GM19099 (cell line): ENCODE measurements around the gene ARL8B.

ENCODE experiments used
- POLR2A ChIP-seq: IDR thresholded peaks from 3 replicates; pipeline ENCODE4 v1.6.1; 2011; ENCODE audit warnings: low read depth; ENCODE audit not compliant: insufficient read length; ENCODE audit errors: extremely low read depth

ARL8B gene

DNA sequence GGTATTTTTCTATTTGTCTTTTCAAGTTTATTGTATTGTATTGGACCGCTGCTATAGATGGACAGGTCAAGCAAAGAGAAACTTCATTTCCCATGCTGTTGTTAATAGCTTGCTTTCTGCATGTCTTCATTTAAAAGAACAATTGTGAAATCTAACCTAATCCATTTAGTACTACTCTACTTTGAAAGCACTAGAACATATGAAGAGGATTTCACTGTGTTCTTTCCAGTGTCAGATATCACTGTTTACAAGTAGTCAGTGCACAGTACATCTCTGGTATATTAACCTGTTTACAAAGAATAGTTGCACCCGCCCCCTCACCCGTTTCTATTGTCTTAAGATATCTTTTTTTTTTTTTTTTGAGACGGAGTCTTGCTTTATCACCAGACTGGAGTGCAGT is 43.6 kb downstream of the ARL8B start:
- TF ChIP-seq POLR2A: no peak

DNA sequence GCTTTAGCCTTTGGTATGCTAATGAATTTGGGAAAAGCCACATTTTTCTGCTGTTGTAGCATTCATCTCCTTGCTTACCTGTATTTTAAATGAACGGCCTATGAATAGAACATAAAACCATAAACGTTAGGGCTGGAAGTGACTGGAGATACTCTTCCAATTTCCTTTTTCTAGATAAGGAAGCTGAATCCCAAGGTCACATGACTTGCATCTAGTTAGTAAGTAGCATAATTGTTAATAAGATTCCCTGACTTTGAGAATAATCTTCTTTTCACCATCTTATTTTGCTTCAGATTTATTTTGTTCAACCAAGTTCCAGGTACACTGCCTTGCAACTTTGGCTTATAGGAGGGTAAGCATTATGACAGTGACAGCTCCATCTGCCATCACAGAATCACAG is 44.8 kb downstream of the ARL8B start:
- TF ChIP-seq POLR2A: no peak

DNA sequence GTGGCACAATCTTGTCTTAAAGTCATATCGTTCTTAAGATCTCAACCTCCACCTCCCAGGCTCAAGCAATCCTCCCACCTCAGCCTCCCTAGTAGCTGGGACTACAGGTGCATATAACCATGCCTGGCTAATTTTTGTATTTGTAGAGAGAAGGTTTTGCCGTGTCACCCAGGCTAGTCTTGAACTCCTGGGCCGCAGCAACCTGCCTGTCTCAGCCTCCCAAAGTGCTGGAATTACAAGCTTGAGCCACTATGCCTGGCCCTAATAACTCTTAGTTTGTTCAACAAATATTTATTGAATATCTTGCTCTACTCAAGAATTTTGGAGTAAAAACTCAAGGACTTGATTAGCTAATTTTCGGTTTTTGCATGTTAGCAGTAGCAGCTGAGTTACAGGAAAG is 46.0 kb downstream of the ARL8B start:
- TF ChIP-seq POLR2A: no peak

DNA sequence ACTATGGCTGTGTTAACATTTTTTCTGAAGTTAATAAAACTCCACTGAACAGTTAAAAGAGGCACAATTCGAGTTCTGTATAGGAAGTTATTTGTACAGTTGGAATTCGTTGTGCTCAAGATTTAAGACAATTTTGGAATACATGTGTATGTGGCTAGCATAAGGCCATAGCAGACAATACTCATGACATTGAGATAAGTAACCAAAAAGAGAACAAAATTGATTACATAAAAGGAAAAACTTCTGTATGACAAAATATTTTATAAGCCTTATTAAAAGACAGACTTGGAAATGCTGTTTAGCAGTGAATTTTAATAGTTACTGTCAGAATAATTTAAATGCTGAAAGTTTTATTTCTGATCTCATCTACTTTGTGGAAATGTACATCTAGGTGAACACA is 47.7 kb downstream of the ARL8B start:
- TF ChIP-seq POLR2A: no peak

DNA sequence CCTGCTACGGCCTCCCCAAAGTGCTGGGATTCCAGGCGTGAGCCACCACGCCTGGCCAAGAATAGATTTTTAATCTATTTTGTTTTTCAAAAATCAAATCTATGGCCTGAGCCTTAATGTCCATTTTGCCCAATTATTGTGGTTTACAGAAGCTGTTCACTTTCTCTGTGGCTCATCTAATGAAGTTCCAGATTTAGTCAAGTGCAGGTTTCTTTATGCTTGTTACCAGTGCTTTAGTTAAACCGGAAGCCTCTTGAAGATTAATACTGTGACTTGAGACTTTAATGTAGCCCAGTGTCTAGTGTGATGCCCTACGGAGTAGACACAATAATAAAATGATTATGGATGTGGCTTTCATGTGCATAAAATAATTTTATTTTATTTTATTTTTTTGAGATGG is 48.9 kb downstream of the ARL8B start:
- no peak for TF ChIP-seq POLR2A

DNA sequence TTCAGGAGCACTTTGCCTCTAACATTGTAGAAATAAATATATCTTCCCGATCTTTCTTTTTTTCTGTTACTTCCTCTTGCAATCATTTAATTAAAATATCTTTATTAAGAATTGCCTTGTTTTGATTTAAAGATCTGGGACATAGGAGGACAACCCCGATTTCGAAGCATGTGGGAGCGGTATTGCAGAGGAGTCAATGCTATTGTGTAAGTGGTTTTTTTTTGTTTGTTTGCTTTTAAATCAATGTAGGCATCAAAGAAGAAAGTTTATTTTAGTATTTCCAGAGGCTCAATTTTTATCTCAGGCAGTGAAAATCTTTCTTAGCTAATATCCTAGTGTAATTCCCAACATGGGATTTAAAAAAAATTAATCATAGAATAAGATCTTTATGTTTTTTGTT is 49.9 kb downstream of the ARL8B start:
- no peak for TF ChIP-seq POLR2A

DNA sequence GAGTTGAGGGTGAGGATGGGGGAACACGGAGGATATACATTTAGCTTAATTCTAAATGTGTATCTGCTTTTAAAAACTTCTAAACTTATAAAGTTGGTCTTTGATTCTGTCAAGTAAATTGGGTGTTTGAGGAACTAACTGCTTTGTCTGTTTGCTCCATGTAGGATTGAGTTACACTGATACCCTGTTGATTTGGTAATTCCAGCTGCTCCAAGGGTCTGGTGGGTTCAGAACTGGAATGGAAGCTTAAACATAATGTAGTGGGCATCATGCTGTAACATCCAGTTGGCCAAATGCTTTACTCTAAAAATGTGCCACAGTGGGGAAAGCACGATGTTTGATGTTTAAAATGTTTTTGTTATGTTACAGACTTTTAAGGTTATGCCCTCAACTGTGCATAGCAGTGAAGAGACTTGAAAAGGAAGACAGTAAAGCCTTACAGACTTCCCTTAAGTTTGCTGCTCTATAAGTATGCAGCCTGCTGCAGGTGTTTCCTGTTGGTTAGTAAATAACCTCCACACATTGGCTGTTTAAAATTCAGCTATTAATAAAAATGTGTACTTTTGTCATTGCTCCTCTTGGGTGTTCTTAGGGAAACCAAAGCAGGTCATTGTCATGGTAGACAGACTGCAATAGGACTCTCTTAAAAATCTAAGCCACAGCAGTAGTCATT is 59.5 kb downstream of the ARL8B start:
- peak; percentile 47 for TF ChIP-seq POLR2A

DNA sequence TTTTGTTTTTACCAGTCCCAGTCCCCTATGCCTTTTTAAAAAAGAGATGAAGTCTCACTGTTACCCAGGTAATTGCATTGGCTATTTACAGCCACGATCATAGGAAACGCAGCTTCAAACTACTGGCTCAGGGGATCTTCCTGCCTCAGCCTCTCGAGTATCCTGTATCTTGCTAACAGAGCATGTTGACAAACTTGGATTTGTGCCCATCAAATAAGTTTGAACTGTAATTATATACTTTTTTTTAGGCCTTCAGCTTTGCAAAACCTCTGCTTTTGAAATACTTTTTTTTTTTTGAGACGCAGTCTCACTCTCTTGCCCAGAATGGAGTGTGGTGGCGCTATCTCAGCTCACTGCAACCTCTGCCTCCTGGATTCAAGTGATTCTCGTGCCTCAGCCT is 62.4 kb downstream of the ARL8B start:
- TF ChIP-seq POLR2A: no peak

DNA sequence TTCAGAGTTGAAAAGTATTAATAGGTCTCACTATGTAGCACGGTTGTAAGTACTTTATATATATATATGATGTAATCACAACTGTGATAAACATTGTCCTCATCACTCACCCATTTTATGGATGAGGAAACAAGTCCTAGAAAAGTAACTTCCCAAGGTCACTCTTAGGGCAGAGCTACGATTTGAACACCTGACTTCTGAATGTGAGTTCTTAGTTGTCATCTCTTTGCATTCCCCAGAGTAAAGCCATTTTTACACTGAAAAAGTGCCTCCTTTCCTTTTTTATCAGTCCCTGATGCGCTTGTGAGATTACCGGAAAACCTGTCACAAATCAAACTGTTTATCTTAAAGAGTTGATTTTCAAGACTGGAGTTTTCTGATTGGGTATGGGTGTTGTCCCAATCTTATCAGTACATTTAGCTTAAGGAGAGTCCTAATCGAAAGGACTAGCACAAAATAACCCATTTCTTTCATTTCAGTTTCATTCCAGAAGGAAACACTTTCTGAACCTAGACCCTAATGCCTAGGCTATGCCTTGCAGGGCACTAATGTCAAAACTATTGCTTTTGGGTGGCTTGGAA is 63.1 kb downstream of the ARL8B start:
- TF ChIP-seq POLR2A: peak; percentile 18

DNA sequence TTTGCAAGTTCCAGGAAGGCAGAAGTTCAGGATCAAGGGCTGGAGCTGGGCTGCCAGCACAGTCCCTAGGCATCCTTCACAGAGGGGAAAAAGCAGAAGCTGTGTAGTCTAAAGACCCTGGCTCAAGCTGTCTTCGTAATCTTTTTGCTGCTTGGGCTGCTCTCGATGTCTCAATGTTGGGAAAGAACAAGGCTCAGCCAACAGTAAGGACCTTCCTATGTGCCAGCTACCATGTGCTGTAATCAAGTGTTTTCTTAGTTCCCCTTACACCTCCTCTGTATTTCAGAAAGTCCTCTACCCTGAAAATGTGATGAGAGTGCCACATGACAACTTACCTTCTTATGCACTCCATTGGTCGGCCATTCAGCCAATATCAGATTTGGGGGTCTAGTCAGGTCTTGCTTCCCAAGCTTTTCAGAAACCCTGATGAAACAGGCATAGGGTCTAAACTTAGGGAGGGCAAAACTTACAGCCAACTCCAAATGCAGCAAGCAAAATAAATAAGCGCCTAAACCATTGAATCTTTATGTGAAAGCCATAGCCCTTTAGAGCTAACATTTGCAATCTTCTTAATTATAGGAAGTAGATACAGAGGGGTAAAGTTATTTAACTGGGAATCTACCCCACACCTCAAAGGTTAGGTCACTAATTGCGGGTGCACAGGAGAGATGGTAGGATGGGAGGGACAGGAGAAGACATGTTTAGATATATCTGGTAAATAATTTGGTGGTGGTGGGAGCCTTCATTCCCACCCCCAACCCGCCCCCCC is 64.2 kb downstream of the ARL8B start:
- no peak for TF ChIP-seq POLR2A

DNA sequence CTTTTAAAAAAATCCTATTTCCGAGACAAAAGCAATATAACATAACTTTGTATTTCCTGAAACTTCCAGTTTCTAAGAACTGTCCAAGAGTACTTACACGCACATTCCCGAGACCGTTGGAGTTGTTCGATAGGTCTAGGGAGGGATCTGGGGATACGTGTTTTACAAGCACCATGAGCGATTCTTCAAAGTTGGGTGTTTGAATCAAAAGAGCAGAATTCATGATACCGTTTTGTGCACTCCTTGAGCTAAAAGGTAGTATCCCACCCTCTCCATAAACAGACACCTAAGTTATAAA is 64.7 kb downstream of the ARL8B start:
- no peak for TF ChIP-seq POLR2A

DNA sequence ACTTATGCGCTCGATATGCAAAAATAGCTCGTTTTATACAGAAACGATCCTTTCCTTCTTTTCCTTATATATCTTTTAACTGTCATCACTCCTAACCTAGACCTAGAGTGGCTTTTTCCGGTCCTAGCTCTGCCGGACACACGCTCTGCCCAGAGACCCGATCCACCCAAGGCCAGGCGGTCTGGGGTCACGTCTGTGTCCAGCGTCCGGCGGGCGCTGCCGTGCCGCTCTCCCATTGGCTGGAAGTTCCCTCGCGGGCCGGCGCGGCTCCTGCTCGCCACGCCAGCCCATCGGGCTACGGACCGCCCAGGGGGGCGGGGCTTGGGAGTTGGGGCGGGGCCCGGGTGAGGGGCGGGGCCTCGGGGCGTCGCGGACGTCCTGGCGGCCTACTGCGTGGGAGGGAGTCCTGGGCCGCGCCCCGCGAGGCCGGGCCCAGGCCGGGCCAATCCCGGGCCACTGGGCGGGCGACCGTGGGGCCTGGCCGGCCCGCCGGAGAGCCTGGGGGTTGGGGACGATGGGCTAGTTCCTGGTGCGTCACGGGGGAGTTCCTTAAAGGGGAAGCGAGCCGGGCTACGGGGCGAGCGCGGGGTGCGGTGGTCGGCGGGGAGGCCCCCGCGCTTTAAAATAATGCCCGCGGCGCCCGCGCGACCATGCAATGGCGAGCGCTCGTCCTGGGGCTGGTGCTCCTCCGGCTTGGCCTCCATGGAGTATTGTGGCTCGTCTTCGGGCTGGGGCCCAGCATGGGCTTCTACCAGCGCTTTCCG is 65.2 kb downstream of the ARL8B start, which contains the start of gene EDEM1:
EDEM1 (plus strand) TSS at position 552 of the 764 bp plus-strand sequence; CDS start at position 651, 99 bp downstream.
- peak; percentile 74 for TF ChIP-seq POLR2A

DNA sequence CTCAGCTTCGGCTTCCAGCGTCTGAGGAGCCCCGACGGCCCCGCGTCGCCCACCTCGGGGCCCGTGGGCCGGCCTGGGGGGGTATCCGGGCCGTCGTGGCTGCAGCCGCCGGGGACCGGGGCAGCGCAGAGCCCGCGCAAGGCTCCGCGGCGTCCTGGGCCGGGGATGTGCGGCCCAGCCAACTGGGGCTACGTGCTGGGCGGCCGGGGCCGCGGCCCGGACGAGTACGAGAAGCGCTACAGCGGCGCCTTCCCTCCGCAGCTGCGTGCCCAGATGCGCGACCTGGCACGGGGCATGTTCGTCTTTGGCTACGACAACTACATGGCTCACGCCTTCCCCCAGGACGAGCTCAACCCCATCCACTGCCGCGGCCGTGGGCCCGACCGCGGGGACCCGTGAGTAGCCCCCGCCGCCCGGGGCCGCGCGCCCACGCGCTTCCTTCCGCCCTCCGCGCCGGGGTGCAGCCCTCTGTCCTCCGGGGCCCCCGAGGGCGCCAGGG is 65.9 kb downstream of the ARL8B start:
- TF ChIP-seq POLR2A: no peak

DNA sequence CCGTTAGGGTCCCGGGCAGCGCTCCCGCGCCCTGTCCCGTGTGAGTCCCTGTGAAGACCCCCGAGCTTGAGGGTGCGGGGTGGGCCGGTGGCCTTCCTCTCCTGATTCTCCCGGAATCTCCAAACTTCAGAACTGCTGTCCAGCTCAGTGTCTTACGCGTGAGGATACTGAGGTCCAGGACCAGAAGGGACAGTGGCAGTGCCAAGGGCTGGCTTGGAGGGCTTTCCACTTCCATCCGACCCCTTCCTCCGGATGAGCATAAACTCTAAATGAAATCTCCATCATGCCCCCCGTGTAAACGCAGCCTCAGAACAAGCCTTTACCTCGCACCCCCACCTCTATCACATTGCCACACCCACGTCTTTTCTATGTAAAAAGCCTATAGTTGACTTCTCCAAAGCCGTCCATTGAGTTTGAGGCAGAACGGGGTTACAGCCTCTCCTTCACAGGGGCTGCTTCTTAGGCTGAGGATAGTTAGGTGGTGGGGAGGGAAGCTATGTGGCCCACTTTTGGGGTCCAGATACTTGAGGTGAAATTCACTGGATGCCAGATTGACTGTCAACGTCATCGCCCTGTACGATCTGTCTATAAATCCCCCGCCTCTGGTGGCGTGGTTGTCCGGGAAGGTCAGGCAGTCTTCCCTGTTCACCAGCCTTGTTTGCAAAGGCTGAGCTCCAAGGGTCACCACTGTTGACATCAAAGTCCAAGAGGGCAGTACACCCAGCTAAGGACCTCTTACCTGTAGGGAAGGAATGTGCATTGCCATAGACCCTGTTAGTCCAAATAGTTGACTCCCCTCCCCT is 66.5 kb downstream of the ARL8B start:
- TF ChIP-seq POLR2A: peak; percentile 33

DNA sequence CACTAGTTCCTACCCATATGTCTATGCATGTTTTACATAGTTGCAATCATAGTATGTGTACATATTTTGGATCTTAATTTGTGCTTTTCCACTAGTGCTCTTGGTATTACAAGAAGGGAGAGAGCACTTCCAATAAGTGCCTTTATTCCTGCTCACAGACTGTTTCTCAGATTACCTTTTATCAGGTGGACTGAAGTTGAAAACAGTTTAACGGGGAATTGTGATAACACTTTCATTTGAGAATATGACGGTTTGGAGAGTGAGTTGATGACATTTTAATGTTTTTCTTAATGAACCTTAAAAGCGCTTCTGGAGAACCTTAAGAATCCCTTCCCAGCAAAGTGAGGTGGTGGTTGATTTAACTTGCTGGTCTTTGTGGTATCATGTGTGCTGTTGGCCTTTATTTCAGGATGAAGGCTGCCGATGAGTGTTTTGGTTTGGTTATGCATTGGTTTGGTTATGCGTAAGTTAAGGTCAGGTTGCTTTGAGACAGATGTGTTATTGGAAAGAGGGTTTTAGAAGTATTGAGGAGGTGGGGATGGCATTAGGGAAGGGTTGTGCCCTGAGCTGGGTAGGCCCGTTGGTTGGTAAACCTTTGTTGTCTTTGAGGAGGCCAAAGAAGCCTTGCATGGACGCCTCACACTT is 68.2 kb downstream of the ARL8B start:
- TF ChIP-seq POLR2A: no peak
